GM21619 (cell line): ENCODE results near the gene CCNF.
"Not testable (repeated sequence)": the region's sequence is repeated elsewhere in the genome, so short reads cannot be mapped to it uniquely, and the experiment has no call there.

Experiments
- ATAC-seq: cut with Tn5 transposase; IDR thresholded peaks from one replicate; pipeline ENCODE4 v1.9.1; 2021; ENCODE audit not compliant: unreplicated experiment

Gene CCNF

DNA sequence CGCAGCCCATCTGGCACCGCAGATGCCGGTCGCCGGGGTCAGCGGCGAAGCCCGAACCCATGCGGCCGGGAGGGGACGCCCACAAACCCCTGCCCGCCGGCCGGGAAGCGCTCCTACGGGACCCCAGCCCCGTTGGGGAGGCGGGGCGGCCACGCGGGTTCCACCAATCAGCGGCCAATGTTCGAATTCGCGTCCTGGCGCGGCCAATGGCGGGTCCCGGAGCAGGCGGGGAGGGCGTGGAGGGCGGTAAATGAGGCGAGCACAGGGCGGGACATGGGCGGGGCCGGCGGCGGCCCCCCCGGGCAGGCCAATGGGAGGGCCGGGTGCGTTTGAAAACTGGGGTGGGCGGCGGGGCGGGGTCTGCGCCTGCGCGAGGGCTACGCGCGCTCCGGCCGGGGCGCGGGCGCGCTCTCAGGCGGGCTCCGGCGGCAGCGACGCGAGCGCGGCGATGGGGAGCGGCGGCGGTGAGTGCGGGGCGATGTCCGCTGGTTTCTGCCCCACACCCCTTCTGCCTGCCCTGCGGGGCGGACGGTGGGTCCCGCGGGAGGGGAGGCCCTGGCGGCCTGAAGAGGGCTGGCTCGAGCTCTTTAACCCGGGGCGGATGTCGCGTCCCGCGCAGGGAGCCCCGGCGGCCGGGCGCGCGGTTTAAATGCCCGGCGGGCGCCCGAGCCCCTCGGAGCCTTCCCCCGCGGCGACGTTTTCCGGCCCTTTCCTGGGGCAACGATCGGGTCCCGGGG lies at the start of gene CCNF:
Gene CCNF, plus strand, starts transcription at position 414 of the 737 bp plus-strand sequence. Its CDS starts 35 bp downstream, at position 449.
- peak; percentile 76 for ATAC-seq

GRCh38 chr16:2383501-2383900 lies 45.7 kb upstream of the CCNF start:
- ATAC-seq, result no peak

DNA sequence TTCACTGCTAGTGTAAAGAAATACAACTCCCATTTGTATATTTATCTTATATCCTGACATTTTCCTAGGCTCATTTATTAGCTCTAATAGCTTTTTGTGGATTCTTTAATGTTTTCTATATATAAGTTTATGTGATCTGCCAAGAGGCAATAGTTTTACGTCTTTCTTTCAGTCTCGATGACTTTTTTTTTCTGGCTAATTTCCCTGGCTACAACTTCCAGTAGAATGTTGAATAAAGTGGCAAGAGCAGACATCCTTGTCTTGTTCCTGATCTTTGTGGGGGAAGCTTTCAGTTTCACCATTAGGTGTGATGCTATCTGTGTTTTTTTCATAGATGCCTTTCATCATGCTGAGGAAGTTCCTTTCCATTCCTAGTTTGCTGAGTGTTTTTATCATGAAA lies 44.8 kb upstream of the CCNF start:
- ATAC-seq, result no peak

GRCh38 chr16:2385190-2385836 lies 43.9 kb upstream of the CCNF start:
- ATAC-seq, result no peak

- ATAC-seq, result not testable (repeated sequence)
These were observed 43.3 kb upstream of the CCNF start for GRCh38 chr16:2385982-2386381.

GRCh38 chr16:2386990-2387389 lies 42.3 kb upstream of the CCNF start:
- no peak for ATAC-seq

DNA sequence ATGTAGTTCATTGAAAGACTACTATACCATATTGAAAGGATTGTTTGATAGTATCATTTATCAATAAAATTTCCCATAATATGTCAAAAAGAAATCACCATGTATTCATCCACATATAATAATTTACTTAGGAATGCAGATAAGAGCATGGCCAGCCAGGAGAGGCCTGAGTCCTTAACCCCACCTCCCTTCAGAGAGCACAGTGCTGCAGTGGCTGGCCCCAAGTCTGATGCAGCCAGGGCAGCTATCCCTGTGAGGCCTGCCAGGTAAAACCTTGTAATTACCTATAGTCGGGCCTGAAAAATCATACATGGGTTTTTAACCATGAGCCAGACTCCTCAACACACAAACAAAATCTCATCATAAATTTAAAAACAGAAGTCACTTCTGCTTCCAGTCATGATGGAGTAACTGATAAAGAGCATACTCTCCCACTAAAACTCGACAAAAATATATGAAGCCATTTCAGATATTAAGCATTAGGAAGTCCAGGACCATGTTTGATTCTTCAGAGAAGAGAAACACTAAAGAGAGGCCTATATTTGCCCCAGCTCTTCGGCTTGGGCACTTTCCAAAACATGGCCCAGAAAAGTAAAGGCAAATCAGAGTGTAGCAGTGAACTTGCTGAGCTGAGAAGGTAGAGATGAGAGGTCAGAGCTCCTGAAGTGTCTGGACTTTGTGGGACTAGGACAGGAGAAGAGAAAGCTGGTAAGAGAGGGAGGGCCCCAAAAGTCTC lies 40.9 kb upstream of the CCNF start:
- no peak for ATAC-seq

DNA sequence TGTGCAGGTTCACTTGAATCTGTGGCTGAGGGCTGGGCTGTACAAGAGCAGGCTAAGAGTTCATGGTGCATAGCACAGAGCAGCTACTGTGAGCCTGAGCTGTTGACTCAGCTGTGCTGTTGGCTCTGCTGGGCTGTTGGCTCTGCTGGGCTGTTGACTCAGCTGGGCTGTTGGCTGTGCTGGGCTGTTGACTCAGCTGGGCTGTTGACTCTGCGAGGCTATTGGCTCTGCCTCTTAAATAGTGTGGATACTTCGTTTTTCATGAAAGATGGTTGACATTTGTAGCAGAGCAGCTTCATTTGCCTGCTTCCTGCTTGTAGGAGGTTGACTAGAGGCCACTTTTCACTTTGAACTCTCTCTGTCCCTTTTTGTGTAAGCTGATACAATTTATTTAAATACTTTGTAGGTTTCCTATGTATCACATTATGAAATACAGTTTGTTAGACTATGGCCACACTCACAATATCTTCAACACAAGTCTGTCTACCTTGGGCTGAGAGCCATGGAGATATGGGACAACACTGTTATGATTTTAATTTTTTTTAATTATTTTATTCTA lies 40.3 kb upstream of the CCNF start:
- no peak for ATAC-seq

DNA sequence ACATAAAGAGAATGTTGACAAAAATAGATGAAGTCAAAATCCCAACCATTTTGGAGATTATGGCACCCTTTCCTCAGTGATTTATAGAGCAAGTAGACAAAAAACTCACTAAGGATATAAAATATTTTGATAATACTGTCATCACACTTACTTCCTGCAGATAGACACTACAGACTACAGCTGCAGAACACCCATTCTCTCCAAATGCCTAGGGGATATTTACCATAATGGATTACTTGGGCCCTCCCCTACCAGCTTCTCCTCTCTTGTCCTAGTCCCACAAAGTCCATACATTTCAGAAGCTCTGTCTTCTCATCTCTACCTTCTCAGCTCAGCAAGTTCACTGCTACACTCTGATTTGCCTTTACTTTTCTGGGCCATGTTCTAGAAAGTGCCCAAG lies 37.2 kb upstream of the CCNF start:
- no peak for ATAC-seq

GRCh38 chr16:2398520-2398919 lies 30.7 kb upstream of the CCNF start:
- ATAC-seq, result no peak

- ATAC-seq, result no peak
These were observed 25.1 kb upstream of the CCNF start for GRCh38 chr16:2404099-2404498.

DNA sequence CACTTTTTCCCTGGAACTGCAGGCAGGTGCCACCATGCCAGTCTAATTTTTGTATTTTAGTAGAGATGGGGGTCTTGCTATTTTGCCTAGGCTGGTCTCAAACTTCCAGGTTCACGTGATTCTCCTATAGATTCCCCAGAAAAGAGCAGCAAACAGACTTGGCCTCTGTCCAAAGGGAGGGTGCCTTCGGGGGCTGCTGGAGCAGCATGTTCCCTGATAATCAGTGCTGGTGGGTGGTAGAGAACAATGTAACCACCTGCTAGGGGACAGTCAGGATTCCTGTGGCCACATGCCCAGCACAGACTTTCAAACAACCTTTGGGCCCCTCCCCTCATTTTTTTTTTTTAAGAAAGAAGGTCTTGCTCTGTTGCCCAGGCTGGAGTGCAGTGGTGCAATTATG lies 14.2 kb upstream of the CCNF start:
- no peak for ATAC-seq

- ATAC-seq, result no peak
These were observed 9.2 kb upstream of the CCNF start for GRCh38 chr16:2420035-2420434.

DNA sequence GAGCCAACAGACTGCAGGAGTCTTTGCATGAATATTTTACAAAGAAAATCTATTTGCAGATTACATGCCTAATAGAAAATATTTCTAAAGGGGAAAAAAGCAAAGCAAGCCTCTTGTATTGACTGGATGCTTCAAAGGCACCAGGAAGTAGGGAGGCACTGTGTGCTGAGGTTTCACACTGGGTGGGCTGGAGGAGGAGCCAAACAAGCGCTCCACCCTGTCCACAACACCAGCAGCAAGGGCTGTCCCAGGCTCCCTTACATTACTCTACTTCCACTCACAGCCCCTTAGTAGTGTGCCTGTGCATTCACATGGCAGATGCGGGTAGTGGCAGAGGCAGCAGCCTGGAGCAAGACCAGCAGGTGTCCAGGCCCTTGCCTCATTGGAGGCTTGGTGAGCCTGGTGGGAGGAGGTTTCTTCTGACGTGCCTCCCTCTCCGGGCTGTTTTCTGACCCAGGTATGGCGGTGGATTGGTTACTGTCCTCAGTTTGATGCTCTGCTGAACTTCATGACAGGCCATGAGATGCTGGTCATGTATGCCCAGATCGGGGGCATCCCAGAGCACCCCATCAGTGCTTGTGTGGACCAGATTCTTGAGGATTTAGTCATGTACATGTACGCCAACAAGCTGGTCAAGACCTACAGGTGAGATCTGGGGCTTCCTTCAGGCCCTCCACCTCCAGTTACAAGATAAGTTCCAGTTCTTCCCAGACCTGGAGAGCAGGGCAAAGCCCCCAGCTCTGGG lies 7.0 kb upstream of the CCNF start:
- ATAC-seq, result no peak

DNA sequence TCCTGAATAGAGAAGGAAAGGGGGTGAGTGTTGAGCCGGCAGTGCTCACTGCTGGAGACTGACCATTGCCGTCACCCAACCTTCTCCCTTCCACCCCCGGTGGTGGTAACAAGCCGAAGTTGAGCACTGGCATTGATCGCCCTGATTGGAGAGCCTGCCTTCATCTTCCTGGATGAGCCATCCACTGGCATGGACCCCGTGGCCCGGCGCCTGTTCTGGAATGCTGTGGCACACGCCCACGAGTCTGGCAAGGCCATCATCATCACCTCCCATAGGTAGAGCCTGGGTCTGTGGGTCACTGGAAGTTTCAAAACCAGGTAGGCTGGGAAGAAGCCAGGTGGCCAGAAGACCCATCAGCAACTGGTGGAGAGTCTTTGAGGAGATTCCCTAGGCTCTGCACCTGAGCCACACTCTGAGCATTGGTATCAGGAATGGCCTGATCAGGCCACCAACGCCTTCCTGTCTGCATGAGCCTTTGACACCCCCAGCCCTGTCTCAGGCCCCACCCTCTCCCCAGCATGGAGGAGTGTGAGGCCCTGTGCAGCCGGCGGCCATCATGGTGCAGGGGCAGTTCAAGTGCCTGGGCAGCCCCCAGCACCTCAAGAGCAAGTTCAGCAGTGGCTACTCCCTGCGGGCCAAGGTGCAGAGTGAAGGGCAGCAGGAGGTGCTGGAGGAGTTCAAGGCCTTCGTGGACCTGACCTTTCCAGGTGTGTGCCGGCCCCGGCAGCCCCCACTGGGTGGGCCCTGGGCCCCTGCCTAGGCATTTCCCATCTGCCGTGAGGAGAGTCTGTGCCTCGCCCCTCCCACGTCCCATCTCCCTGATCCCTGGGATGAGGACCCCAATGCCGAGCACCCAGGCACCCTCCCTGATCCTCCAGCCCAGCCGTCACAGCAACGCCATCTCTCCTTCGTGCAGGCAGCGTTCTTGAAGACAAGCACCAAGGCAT lies 4.9 kb upstream of the CCNF start:
- ATAC-seq, result no peak

DNA sequence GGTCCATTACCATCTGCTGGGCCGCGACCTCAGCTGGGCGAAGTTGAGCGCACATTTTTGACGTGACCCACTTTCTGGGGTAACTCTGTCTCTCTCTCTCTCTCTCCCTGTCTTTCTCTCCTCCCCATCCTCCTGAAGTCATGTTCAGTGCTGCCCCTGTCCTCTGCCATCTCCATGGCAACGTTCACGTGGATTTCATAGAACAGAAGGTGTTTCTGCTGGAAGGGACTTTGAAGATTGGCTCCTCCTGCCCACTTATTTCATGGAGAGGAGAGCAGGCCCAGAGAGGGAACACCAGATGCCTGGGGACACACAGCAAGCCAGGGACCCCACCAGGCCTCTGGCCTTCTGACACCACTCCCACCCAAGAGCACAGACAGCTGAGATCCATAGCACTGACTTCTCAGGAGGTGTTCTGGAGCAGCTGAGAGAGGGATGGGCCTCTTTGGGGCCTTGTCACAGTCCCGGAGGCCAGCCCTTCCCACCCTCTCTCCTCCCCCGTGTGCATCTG lies 4.2 kb upstream of the CCNF start:
- ATAC-seq, result no peak

- no peak for ATAC-seq
These were observed 3.3 kb upstream of the CCNF start for GRCh38 chr16:2425825-2426430.

- ATAC-seq, result no peak
These were observed 2.3 kb upstream of the CCNF start for GRCh38 chr16:2426941-2427361.

GRCh38 chr16:2427526-2427925 lies 1.7 kb upstream of the CCNF start:
- no peak for ATAC-seq
